ENCODE measurements around the gene POGK.
A peak's percentile ranks its signal among the peaks of the same experiment; 100 is the strongest.

The POGK gene, protein sequence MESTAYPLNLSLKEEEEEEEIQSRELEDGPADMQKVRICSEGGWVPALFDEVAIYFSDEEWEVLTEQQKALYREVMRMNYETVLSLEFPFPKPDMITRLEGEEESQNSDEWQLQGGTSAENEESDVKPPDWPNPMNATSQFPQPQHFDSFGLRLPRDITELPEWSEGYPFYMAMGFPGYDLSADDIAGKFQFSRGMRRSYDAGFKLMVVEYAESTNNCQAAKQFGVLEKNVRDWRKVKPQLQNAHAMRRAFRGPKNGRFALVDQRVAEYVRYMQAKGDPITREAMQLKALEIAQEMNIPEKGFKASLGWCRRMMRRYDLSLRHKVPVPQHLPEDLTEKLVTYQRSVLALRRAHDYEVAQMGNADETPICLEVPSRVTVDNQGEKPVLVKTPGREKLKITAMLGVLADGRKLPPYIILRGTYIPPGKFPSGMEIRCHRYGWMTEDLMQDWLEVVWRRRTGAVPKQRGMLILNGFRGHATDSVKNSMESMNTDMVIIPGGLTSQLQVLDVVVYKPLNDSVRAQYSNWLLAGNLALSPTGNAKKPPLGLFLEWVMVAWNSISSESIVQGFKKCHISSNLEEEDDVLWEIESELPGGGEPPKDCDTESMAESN

GRCh38 chr1:166838766-166839599 lies at the start of gene POGK:
TSS of gene POGK (plus strand) at chr1:166839475. CDS start at chr1:166840957, 1,482 bp downstream.
- no peak for TF ChIP-seq CTCF (IDR thresholded peaks at IDR 0.05)

- no peak for TF ChIP-seq CTCF (IDR thresholded peaks at IDR 0.05)
Measured at GRCh38 chr1:166796620-166797236, 42.5 kb upstream of the POGK start.

DNA sequence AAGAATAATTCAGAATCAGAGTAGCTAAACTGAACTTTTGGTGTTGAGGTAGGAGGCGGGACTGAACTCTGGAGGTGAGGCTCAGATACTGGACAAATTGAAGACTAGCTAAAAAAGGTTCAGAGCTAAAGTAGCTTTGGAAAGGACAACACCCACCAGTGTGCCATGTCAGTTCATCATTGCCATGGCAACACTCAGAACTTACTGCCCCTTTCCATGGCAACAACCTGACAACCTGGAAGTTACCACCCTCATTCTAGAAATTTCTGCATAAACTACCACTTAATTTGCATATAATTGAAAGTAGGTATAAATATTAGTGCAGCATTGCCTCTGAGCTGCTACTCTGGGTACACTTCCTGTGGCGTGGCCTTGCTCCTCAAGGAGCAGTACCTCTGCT lies 30.3 kb upstream of the POGK start:
- no peak for TF ChIP-seq CTCF (IDR thresholded peaks at IDR 0.05)

DNA sequence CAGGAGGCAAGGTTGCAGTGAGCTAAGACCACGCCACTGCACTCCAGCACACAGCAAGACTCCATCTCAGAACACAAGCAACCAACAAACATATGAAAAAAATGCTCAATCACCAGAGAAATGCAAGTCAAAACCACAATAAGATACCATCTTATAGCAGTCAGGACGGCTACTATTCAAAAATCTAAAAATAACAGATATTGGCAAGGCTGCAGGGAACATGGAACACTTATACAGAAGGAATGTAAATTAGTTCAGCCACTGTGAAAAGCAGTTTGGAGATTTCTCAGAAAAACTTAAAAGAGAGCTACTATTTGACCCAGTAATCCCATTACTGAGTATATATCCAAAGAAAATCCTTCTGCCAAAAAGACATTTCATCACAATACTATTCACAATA lies 27.6 kb upstream of the POGK start:
- TF ChIP-seq CTCF (IDR thresholded peaks at IDR 0.05) = no peak

DNA sequence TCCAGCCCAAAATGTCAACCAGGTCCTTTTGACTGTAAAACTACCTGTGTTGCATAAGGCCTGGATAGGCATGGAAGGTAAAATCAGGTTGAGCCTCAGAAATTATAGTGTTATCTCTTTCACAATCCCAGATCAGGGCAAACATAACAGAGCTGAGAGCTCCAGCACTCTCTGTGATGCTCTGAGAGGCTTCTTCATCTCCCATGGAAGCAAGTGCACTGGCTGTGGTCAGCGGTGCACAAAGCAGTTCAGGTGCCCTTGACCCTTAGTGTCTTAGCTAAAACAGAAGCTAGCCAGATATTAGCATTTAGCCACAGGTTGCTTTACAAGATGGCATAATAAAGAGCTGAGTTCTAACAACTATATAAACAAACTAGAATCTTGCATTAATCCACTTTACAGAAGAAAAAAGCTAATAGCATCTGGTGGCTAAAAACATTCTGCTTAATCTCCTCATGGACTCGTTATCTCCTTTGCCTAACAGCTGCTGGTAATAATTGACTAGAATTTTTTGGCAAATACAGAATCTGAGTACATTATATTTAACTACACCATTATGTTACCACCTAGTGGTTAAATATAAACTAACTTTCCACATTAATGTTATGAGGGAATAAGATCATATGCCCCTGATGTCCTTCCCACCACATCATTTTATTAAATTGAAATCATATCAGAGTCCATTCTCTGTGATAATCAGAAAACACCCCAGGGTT lies 25.6 kb upstream of the POGK start:
- TF ChIP-seq CTCF (IDR thresholded peaks at IDR 0.05) = 0 out of 2 replicates have a peak, but pooled peaks have one; percentile 15

DNA sequence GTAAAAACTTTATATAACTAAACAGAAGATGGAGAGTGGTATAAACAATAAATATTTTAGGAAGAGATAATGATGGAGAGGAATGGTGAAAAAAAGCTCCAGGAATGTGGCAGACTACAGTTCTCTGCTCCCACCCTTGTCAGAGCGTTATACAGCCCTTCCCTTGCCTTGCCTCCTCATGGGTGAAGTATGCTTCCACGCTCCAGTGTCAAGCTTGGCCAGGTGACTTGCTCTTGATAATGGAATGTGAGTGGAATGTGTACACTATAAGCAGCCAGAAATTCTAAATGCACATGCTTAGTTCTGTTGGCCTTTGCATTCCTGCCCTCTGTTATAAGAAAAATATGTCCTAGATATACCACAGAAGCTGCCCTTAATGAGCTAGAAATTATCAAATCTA lies 24.7 kb upstream of the POGK start:
- TF ChIP-seq CTCF (IDR thresholded peaks at IDR 0.05) = no peak

All from LNCAP (cell line).